ENCODE results near the gene ACOT7. TPM values are rescaled to one million over a fixed set of nuclear protein-coding genes. Genes with fewer than 3 reads are reported as not detected.

ACOT7 gene
- total RNA-seq, 5 donors from 2014 or later (not counting 1 experiment from before 2014, with no cell fraction given): 6.1 to 9.3 (median 7.4) TPM

DNA sequence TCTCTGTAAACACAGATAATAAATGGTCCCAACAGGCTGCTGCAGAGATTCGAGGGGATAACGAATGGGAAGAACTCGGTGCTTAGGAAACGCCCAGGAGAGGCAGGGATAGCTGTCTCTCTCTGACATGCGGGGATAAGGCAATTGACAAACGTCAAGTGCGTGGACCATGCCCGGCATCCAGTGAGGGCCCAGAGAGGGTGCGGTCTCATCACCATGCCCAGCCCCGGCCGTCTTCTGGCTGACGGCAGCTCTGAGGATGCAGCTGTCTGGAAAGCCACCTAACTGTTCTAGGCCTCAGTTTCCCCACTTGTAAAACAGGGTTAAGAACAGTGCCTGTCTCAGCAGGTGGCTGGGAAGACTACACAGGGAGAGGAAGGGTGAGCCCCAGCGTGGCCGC, 48.1 kb downstream of the ACOT7 start:
- Mint-ChIP-seq H3K9me3 (no peaks in the 10 kb centered on the region), H3K4me3 (no peak overlapping the region), H3K4me1 (peaks cover 22 to 30% (median 25%) of the 10 kb centered on the region in 3 donors), H3K27me3 (no peaks in the 10 kb centered on the region), H3K36me3 (no peaks in the 10 kb centered on the region), H3K27ac (no peak overlapping the region)
- ChIA-PET POLR2A (no interaction called here), CTCF (interaction anchor here in 1 of 2 donors (1.3 to 1.6 kb wide), 2 partner anchors 59 to 99 kb away, joined by 3 to 5 read pairs; no protein-coding TSS in a partner anchor)
- no peak overlapping the region for H3K4me3 ChIP-seq (ENCODE audit: control insufficient read depth in 1 of 2, extremely low read depth in 1 of 2, low read length in 1 of 2)
- no peaks in the 10 kb centered on the region for H3K27me3 ChIP-seq (replicated peaks in 1 of 2; ENCODE audit: control insufficient read depth in 2 of 2, extremely low read depth in 1 of 2, insufficient read depth in 2 of 2, low read length in 1 of 2)
- WGBS (ENCODE audit: insufficient coverage): 95% methylated on average over 14 of the region's 14 CpGs
- H3K9me3 ChIP-seq: no peaks in the 10 kb centered on the region
- H3K4me1 ChIP-seq (ENCODE audit: control insufficient read depth in 1 of 2, extremely low read depth in 1 of 2, insufficient read depth in 2 of 2, low read length in 2 of 2): peaks cover 3 to 24% of the 10 kb centered on the region in 2 experiments
- H3K27ac ChIP-seq (ENCODE audit: low read length): no peak overlapping the region
- DNase-seq (no peak), ATAC-seq (replicated peaks in 1 of 4) (no peak)
- H3K36me3 ChIP-seq (ENCODE audit: control insufficient read depth in 2 of 2, extremely low read depth in 1 of 2, insufficient read depth in 1 of 2, low read length in 1 of 2): no peaks in the 10 kb centered on the region

- H3K36me3 Mint-ChIP-seq: no peaks in the 10 kb centered on the region
- Histone ChIP-seq H3K36me3 (ENCODE audit: control insufficient read depth in 2 of 2, extremely low read depth in 1 of 2, insufficient read depth in 1 of 2, low read length in 1 of 2) (no peaks in the 10 kb centered on the region), H3K9me3 (no peaks in the 10 kb centered on the region), H3K27me3 (replicated peaks in 1 of 2; ENCODE audit: control insufficient read depth in 2 of 2, extremely low read depth in 1 of 2, insufficient read depth in 2 of 2, low read length in 1 of 2) (no peaks in the 10 kb centered on the region), H3K4me3 (ENCODE audit: control insufficient read depth in 1 of 2, extremely low read depth in 1 of 2, low read length in 1 of 2) (no peak overlapping the region), H3K4me1 (ENCODE audit: control insufficient read depth in 1 of 2, extremely low read depth in 1 of 2, insufficient read depth in 2 of 2, low read length in 2 of 2) (peaks cover 3 to 24% of the 10 kb centered on the region in 2 experiments), H3K27ac (ENCODE audit: low read length) (no peak overlapping the region)
- CTCF ChIA-PET: interaction anchor here in 1 of 2 donors (1.3 to 1.6 kb wide), 2 partner anchors 60 to 98 kb away, joined by 3 to 5 read pairs; no protein-coding TSS in a partner anchor
- no peak overlapping the region for H3K4me3 Mint-ChIP-seq
- ATAC-seq (replicated peaks in 1 of 4) (no peak), DNase-seq (no peak)
- H3K4me1 Mint-ChIP-seq: peaks cover 22 to 30% (median 25%) of the 10 kb centered on the region in 3 donors
- 98% methylated on average over 7 of the region's 7 CpGs for WGBS (ENCODE audit: insufficient coverage)
- no peaks in the 10 kb centered on the region for H3K9me3 Mint-ChIP-seq
- no peaks in the 10 kb centered on the region for H3K27me3 Mint-ChIP-seq
- POLR2A ChIA-PET: no interaction called here
- no peak overlapping the region for H3K27ac Mint-ChIP-seq
Measured at GRCh38 chr1:6345009-6345408, 48.6 kb downstream of the ACOT7 start.

DNA sequence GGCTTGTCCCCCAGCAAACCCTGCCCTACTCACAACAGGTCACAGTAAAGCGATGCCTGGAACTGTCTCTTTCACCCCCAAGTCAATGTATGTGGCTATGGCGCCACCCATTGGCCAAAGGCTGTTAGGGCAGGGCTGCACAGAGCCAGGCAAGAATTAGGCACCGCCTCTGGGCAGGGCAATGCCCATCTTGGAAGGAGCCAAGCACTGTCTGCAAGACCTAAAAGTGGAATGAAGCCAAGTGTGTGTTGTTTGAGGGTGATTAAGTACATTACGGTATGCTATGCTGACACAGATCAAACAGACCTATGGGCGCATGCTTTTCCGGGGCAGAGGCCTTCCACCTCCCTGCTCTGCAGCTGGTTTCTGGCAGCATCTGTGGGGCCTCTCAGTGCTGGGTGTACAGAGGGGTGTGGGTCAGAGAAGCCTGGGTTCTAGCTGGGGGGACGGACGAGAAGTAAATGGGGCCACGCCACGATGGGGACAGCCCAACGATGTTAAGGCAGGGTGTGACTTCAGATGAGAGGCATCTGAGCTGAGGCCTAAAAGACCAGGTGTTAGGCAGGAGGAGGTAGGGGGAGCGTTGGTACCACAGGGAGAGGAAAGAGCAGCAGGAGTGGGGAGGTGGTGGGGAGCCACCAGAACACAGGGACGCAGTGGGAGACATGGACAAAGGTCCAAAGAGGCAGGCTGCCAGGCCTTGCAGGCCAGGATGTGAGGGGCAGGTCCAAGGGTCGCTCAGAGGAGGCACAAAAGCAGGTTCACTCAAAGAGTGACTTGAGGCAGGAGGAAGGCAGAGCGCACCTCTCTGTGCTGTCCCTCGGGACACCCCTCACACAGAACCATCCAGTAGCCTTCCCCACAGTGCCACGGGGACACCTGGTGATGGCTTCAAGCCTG, 49.8 kb downstream of the ACOT7 start:
- Mint-ChIP-seq H3K36me3 (no peaks in the 10 kb centered on the region), H3K4me3 (no peak overlapping the region), H3K27ac (no peak overlapping the region), H3K27me3 (no peaks in the 10 kb centered on the region), H3K4me1 (peaks cover 12 to 17% (median 13%) of the 10 kb centered on the region in 3 donors), H3K9me3 (no peaks in the 10 kb centered on the region)
- peak in 3 of 4 experiments; percentile 32 to 49 (median 40) for ATAC-seq (replicated peaks in 1 of 4)
- POLR2A ChIA-PET: no interaction called here
- H3K4me3 ChIP-seq (ENCODE audit: control insufficient read depth in 1 of 2, extremely low read depth in 1 of 2, low read length in 1 of 2): no peak overlapping the region
- no peak overlapping the region for H3K27ac ChIP-seq (ENCODE audit: low read length)
- CTCF ChIA-PET: interaction anchor here (0.5 to 1.2 kb wide), 4 partner anchors 64 to 515 kb away, joined by 3 to 8 read pairs (median 4); no protein-coding TSS in a partner anchor
- H3K4me1 ChIP-seq (ENCODE audit: control insufficient read depth in 1 of 2, extremely low read depth in 1 of 2, insufficient read depth in 2 of 2, low read length in 2 of 2): peaks cover 3 to 12% of the 10 kb centered on the region in 2 experiments
- 90% methylated on average over 14 of the region's 17 CpGs for WGBS (ENCODE audit: insufficient coverage)
- DNase-seq: peak in 33 of 35 experiments; percentile 13 to 70 (median 52)
- no peaks in the 10 kb centered on the region for H3K36me3 ChIP-seq (ENCODE audit: control insufficient read depth in 2 of 2, extremely low read depth in 1 of 2, insufficient read depth in 1 of 2, low read length in 1 of 2)
- H3K27me3 ChIP-seq (replicated peaks in 1 of 2; ENCODE audit: control insufficient read depth in 2 of 2, extremely low read depth in 1 of 2, insufficient read depth in 2 of 2, low read length in 1 of 2): no peaks in the 10 kb centered on the region
- H3K9me3 ChIP-seq: no peaks in the 10 kb centered on the region

- H3K9me3 Mint-ChIP-seq: no peaks in the 10 kb centered on the region
- CTCF ChIA-PET: interaction anchor here in 1 of 2 donors (0.6 kb wide), 1 partner anchor 62 kb away, joined by 3 read pairs; no protein-coding TSS in a partner anchor
- H3K27ac ChIP-seq (ENCODE audit: low read length): no peak overlapping the region
- H3K4me3 ChIP-seq (ENCODE audit: control insufficient read depth in 1 of 2, extremely low read depth in 1 of 2, low read length in 1 of 2): no peak overlapping the region
- H3K27me3 ChIP-seq (replicated peaks in 1 of 2; ENCODE audit: control insufficient read depth in 2 of 2, extremely low read depth in 1 of 2, insufficient read depth in 2 of 2, low read length in 1 of 2): no peaks in the 10 kb centered on the region
- H3K27me3 Mint-ChIP-seq: no peaks in the 10 kb centered on the region
- no peak overlapping the region for H3K4me3 Mint-ChIP-seq
- H3K9me3 ChIP-seq: no peaks in the 10 kb centered on the region
- POLR2A ChIA-PET: interaction anchor here in 1 of 2 donors (0.5 kb wide), 1 partner anchor 18 kb away, joined by 3 read pairs; no protein-coding TSS in a partner anchor
- no peak for ATAC-seq (replicated peaks in 1 of 4)
- 60% methylated on average over 2 of the region's 9 CpGs for WGBS (ENCODE audit: insufficient coverage)
- no peak overlapping the region for H3K27ac Mint-ChIP-seq
- H3K4me1 Mint-ChIP-seq: peaks cover 0 to 6% (median 1%) of the 10 kb centered on the region in 3 donors
- no peaks in the 10 kb centered on the region for H3K36me3 ChIP-seq (ENCODE audit: control insufficient read depth in 2 of 2, extremely low read depth in 1 of 2, insufficient read depth in 1 of 2, low read length in 1 of 2)
- no peaks in the 10 kb centered on the region for H3K4me1 ChIP-seq (ENCODE audit: control insufficient read depth in 1 of 2, extremely low read depth in 1 of 2, insufficient read depth in 2 of 2, low read length in 2 of 2)
- DNase-seq: no peak
- H3K36me3 Mint-ChIP-seq: peaks cover 3% of the 10 kb centered on the region
Measured at GRCh38 chr1:6342056-6342455, 51.5 kb downstream of the ACOT7 start.

GRCh38 chr1:6338695-6339094, 54.9 kb downstream of the ACOT7 start:
- Mint-ChIP-seq H3K27me3 (no peaks in the 10 kb centered on the region), H3K27ac (no peak overlapping the region), H3K4me3 (no peak overlapping the region), H3K36me3 (peaks cover 3% of the 10 kb centered on the region), H3K9me3 (no peaks in the 10 kb centered on the region), H3K4me1 (peaks cover 0 to 4% (median 0%) of the 10 kb centered on the region in 3 donors)
- DNase-seq (no peak), ATAC-seq (replicated peaks in 1 of 4) (no peak)
- 90% methylated on average over 2 of the region's 7 CpGs for WGBS (ENCODE audit: insufficient coverage)
- no peak overlapping the region for H3K27ac ChIP-seq (ENCODE audit: low read length)
- H3K4me1 ChIP-seq (ENCODE audit: control insufficient read depth in 1 of 2, extremely low read depth in 1 of 2, insufficient read depth in 2 of 2, low read length in 2 of 2): no peaks in the 10 kb centered on the region
- no peaks in the 10 kb centered on the region for H3K27me3 ChIP-seq (replicated peaks in 1 of 2; ENCODE audit: control insufficient read depth in 2 of 2, extremely low read depth in 1 of 2, insufficient read depth in 2 of 2, low read length in 1 of 2)
- H3K36me3 ChIP-seq (ENCODE audit: control insufficient read depth in 2 of 2, extremely low read depth in 1 of 2, insufficient read depth in 1 of 2, low read length in 1 of 2): no peaks in the 10 kb centered on the region
- ChIA-PET POLR2A (no interaction called here), CTCF (interaction anchor here in 1 of 2 donors (0.6 kb wide), 1 partner anchor 98 kb away, joined by 5 read pairs; no protein-coding TSS in a partner anchor)
- no peaks in the 10 kb centered on the region for H3K9me3 ChIP-seq
- H3K4me3 ChIP-seq (ENCODE audit: control insufficient read depth in 1 of 2, extremely low read depth in 1 of 2, low read length in 1 of 2): no peak overlapping the region

- no peak overlapping the region for H3K4me3 Mint-ChIP-seq
- no peak overlapping the region for H3K27ac ChIP-seq (ENCODE audit: low read length)
- H3K9me3 Mint-ChIP-seq: no peaks in the 10 kb centered on the region
Measured at GRCh38 chr1:6336776-6337622, 56.6 kb downstream of the ACOT7 start.

More at GRCh38 chr1:6336776-6337622, 56.6 kb downstream of the ACOT7 start:
- ATAC-seq (replicated peaks in 1 of 4): no peak
- Histone ChIP-seq H3K9me3 (no peaks in the 10 kb centered on the region), H3K4me3 (ENCODE audit: control insufficient read depth in 1 of 2, extremely low read depth in 1 of 2, low read length in 1 of 2) (no peak overlapping the region), H3K36me3 (ENCODE audit: control insufficient read depth in 2 of 2, extremely low read depth in 1 of 2, insufficient read depth in 1 of 2, low read length in 1 of 2) (peaks cover 0 to 2% of the 10 kb centered on the region in 2 donors), H3K27me3 (replicated peaks in 1 of 2; ENCODE audit: control insufficient read depth in 2 of 2, extremely low read depth in 1 of 2, insufficient read depth in 2 of 2, low read length in 1 of 2) (no peaks in the 10 kb centered on the region), H3K4me1 (ENCODE audit: control insufficient read depth in 1 of 2, extremely low read depth in 1 of 2, insufficient read depth in 2 of 2, low read length in 2 of 2) (no peaks in the 10 kb centered on the region)
- ChIA-PET CTCF (interaction anchor here (0.6 to 0.7 kb wide), 2 partner anchors 352 to 1404 kb away, joined by 4 to 5 read pairs; no protein-coding TSS in a partner anchor), POLR2A (no interaction called here)
- H3K36me3 Mint-ChIP-seq: peaks cover 6% of the 10 kb centered on the region
- H3K4me1 Mint-ChIP-seq: no peaks in the 10 kb centered on the region
- WGBS (ENCODE audit: insufficient coverage): 96% methylated on average over 19 of the region's 22 CpGs
- DNase-seq: no peak
- no peak overlapping the region for H3K27ac Mint-ChIP-seq
- no peaks in the 10 kb centered on the region for H3K27me3 Mint-ChIP-seq

Data from T-cell (primary cell).